Epithelial cell of esophagus (primary cell): Measurements from ENCODE around the gene ALG9.

Experiments used
- DNase-seq: peaks from one replicate; pipeline ENCODE4 v3.0.0; 2010; ENCODE audit warnings: low read depth
- H3K4me3 ChIP-seq: 2 replicates; pipeline ENCODE4 v1.5.1; 2011; ENCODE audit warnings: mild to moderate bottlenecking, low read length, control low read depth
- CTCF ChIP-seq: IDR thresholded peaks from 2 replicates; pipeline ENCODE4 v1.5.1; 2011; ENCODE audit warnings: low read depth, mild to moderate bottlenecking, low read length, control low read depth, inconsistent platforms; ENCODE audit not compliant: insufficient read depth; ENCODE audit errors: missing control alignments

ALG9 gene

DNA sequence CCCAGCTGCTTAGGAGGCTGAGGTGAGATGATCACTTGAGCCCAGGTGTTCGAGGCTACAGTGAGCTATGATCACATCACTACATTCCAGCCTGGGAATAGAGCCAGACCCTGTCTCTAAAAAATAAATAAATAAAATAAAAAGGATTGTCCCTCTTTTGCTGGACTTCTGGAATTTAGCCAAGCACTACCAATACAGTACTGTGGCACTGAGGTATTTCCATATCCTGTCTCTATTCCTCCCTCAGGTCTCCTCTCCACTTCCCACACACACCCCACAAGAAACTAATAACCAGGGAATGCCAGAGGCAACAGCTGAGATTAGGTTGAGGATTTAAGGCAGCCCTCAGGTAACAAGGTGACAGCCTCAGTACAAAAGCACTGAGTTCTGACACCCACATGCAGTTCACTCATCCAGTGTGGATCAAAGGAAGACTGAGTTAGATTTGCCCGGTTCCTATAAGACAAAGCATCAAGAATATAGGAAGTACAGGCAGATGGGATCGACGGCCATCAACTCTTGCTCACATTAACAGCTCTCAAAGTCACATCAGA lies 100.7 kb downstream of the ALG9 start:
- no peak for TF ChIP-seq CTCF
- H3K4me3 ChIP-seq: no peak overlapping the region
- DNase-seq: no peak

DNA sequence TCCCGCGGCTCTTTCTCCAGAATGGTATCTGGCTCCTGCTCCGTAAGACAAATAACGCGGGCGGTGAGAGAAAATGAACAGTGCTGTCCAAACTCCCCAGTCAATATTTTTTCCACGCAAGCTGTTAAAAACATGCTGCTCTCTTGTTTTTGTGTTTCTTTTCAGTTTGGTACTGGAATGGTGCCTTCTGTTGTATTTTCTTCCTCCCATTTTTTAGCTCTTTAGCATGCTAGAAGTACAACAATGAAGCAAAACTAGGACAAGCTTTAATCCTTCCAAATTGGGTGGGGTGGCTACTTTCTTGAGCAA lies 104.6 kb downstream of the ALG9 start:
- peak overlapping the region; percentile 89 for H3K4me3 ChIP-seq
- DNase-seq: no peak
- TF ChIP-seq CTCF: no peak

GRCh38 chr11:111765984-111766833 lies 105.2 kb downstream of the ALG9 start, which contains the start of gene PPP2R1B:
Gene PPP2R1B, minus strand, starts transcription at chr11:111766389. Its CDS starts 28 bp downstream, at chr11:111766361.
- peak; percentile 72 for DNase-seq
- H3K4me3 ChIP-seq: peak within 1 kb of the TSS; percentile 89
- TF ChIP-seq CTCF: no peak

GRCh38 chr11:111765320-111765983 lies 105.9 kb downstream of the ALG9 start:
- no peak for TF ChIP-seq CTCF

DNA sequence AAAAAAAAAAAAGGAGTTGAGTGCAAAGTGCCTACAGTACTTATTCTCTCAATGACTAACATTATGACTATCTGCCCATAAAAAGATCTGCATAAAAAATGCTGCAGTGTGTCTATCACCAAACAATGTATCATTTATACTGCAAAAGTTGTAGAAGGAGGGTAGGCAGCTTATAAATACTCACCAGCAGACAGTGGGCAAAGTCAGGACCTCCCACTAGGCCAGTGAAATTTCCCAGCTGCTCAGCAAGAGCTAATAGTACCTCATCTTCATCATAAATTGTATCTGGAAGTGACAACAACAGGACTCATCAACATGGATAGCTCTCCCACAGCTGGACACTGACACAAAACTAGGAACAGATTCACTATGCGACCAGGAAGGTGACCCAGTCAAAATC lies 106.8 kb downstream of the ALG9 start:
- TF ChIP-seq CTCF: no peak
- peak overlapping the region; percentile 89 for H3K4me3 ChIP-seq
- DNase-seq: no peak

More at GRCh38 chr11:111765320-111765983, 105.9 kb downstream of the ALG9 start:
- peak; percentile 19 for DNase-seq
- H3K4me3 ChIP-seq: peak overlapping the region; percentile 89

DNA sequence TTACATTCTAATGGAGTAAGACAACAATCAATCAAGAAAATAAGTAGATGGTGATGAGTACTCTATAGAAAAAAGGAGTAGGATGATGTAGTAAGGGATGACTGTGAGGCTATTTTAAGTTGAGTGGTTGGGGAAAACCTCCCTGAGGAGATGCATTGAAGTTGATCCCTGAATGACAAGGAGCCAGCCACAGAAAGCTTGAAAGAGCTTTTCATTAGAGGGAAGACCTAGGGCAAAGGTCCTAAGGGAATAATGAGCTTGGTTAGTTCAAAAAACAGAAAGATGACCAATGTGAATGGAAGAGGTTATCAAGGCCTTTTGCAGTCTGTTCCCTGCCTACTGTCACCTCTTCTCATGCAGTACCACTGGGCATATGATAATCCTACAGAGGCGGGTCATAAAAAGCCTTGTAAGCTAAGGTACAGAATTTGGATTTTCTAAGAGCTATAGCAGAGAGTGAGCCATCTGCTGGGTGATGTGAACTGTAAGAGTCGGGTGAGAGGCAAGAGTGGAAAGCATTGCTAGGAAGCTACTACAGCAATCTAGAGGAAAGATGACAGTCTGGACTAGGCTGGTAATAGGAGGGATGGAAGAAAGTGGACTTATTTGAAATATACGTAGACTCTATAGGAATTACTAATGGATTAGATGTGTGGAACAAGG lies 108.3 kb downstream of the ALG9 start:
- peak; percentile 18 for TF ChIP-seq CTCF
- no peak for DNase-seq
- no peak overlapping the region for H3K4me3 ChIP-seq
